CD4-positive, alpha-beta T cell treated with Interleukin-2 at 100 ng/mL for 4 hours (primary cell): ENCODE measurements around the gene SCPEP1.
A peak's percentile ranks its signal among the peaks of the same experiment; 100 is the strongest.

Experiments used
- DNase-seq: peaks from one replicate; pipeline ENCODE4 v3.0.0-alpha.2; 2020; ENCODE audit warnings: low spot score

The SCPEP1 gene

GRCh38 chr17:57001541-57001940 is 23.6 kb downstream of the SCPEP1 start:
- no peak for DNase-seq

GRCh38 chr17:57002904-57003303 is 25.0 kb downstream of the SCPEP1 start:
- DNase-seq: no peak

- DNase-seq: no peak
Measured at GRCh38 chr17:57004944-57005579, 27.1 kb downstream of the SCPEP1 start.

- DNase-seq: no peak
Measured at GRCh38 chr17:57006040-57006439, 28.1 kb downstream of the SCPEP1 start.

- no peak for DNase-seq
Measured at GRCh38 chr17:57008958-57009357, 31.0 kb downstream of the SCPEP1 start.

- peak; percentile 49 for DNase-seq
Measured at GRCh38 chr17:57009737-57010445, 32.0 kb downstream of the SCPEP1 start.

GRCh38 chr17:57010487-57010886 is 32.6 kb downstream of the SCPEP1 start:
- DNase-seq: no peak

GRCh38 chr17:57011491-57012015 is 33.6 kb downstream of the SCPEP1 start:
- DNase-seq: no peak

GRCh38 chr17:57016071-57016763 is 38.3 kb downstream of the SCPEP1 start:
- DNase-seq: no peak

- no peak for DNase-seq
Measured at GRCh38 chr17:57016764-57017116, 38.8 kb downstream of the SCPEP1 start.

GRCh38 chr17:57017625-57018024 is 39.7 kb downstream of the SCPEP1 start:
- DNase-seq: no peak

GRCh38 chr17:57020208-57020607 is 42.3 kb downstream of the SCPEP1 start:
- no peak for DNase-seq

- no peak for DNase-seq
Measured at GRCh38 chr17:57021226-57021940, 43.5 kb downstream of the SCPEP1 start.

GRCh38 chr17:57025876-57026275 is 47.9 kb downstream of the SCPEP1 start:
- no peak for DNase-seq

- no peak for DNase-seq
Measured at GRCh38 chr17:57027852-57028251, 49.9 kb downstream of the SCPEP1 start.

- no peak for DNase-seq
Measured at GRCh38 chr17:57032343-57032742, 54.4 kb downstream of the SCPEP1 start.

- DNase-seq: no peak
Measured at GRCh38 chr17:57033296-57033695, 55.4 kb downstream of the SCPEP1 start.

GRCh38 chr17:57034807-57035754 is 57.1 kb downstream of the SCPEP1 start:
- DNase-seq: no peak

GRCh38 chr17:57035971-57036481 is 58.1 kb downstream of the SCPEP1 start:
- DNase-seq: no peak

- no peak for DNase-seq
Measured at GRCh38 chr17:57037411-57037810, 59.5 kb downstream of the SCPEP1 start.

- no peak for DNase-seq
Measured at GRCh38 chr17:57038486-57038885, 60.6 kb downstream of the SCPEP1 start.
